Body of pancreas (tissue), 4 donors: ENCODE data around the gene TMED5. TPM values are rescaled to one million over a fixed set of nuclear protein-coding genes. Genes with fewer than 3 reads are reported as not detected.

Experiments
- ATAC-seq: fragments of 150-250 bp; one replicate; pipeline ENCODE4 v1.9.1; 2016
- DNase-seq, 4 donors: peaks; one replicate each; pipeline ENCODE4 v3.0.0-alpha.2; 2019
- H3K27ac ChIP-seq, 4 donors: fragments of 200-600 bp; sonication (generic); 1 replicate in 3 of 4; 2 replicates in 1 of 4; pipeline versions ENCODE4 v1.5.1 to v1.6.1; 2016 to 2019; ENCODE audit warnings: mild to moderate bottlenecking in 1 of 4, mixed read lengths in 1 of 4, moderate library complexity in 1 of 4
- H3K27me3 ChIP-seq, 2 donors: fragments of 200-600 bp; sonication (generic); one replicate each; pipeline ENCODE4 v1.6.0; 2016; ENCODE audit warnings: mild to moderate bottlenecking in 1 of 2
- H3K36me3 ChIP-seq, 2 donors: fragments of 200-600 bp; sonication (generic); replicated peaks in 1 of 2; 2 replicates each; pipeline ENCODE4 v1.5.1; 2016; ENCODE audit warnings: low read depth in 2 of 2; ENCODE audit not compliant: insufficient read depth in 1 of 2
- H3K4me1 ChIP-seq: fragments of 200-600 bp; sonication (generic); one replicate; pipeline ENCODE4 v1.6.0; 2016
- H3K4me3 ChIP-seq, 2 donors: fragments of 200-600 bp; sonication (generic); 1 replicate in 1 of 2; 2 replicates in 1 of 2; pipeline ENCODE4 v1.5.1; 2016 to 2019
- H3K9me3 ChIP-seq, 3 donors: fragments of 200-600 bp; sonication (generic); 1 replicate in 2 of 3; 2 replicates in 1 of 3; pipeline ENCODE4 v1.5.1; 2016
- POLR2A ChIP-seq, 3 donors: fragments of 450-650 bp; IDR thresholded peaks; one replicate each; pipeline ENCODE4 v1.6.1; 2016; ENCODE audit warnings: antibody characterized with exemption in 3 of 3, mild to moderate bottlenecking in 2 of 3
- WGBS, 2 donors: methylation state at CpG; one replicate each; pipeline ENCODE4 v1.1.5; 2017; 5-methylcytosine and 5-hydroxymethylcytosine counted together
- intact Hi-C: fragments of 100-400 bp; cut with DNase I; formaldehyde crosslinking; loops from one replicate; pipeline ENCODE4 v1.15.1; 2023
- total RNA-seq, 2 donors: library from RNA; depleted of rRNA; stranded (reverse); fragments of >200 nt; gene quantifications; one replicate each; pipeline ENCODE4 v1.1.0, GENCODE V29; 2016
- TF ChIP-seq, protein P1 (sequence below), 7 experiments: fragments of 450-650 bp in 4 of 7; fragments of 200-600 bp in 3 of 7; sonication (generic) in 3 of 7; IDR thresholded peaks; one replicate each; pipeline ENCODE4 v1.5.1; 2016 to 2019; ENCODE audit warnings: antibody characterized with exemption in 7 of 7

Gene TMED5
- total RNA-seq, 2 donors from 2014 or later, result 31.1 to 31.3 TPM

DNA sequence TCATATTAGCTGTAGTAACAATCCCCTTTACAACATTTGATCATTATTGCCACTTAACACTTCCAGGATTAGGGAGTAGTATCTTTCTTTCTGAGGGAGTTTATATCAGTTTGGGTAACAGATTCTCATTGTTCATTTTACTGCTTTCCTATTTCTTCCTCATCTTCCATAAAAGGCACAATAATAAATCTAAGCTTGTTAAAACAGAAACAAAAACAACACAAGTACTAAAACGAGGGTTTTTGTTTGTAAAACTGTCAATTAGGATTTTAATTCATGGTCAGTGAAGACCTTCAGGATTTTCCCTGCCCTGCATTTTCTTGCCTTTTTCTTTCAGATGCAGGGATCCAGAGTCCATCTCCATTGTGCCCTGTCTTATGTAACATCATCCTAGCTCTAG is 29.5 kb downstream of the TMED5 start:
- no peaks in the 10 kb centered on the region for H3K9me3 ChIP-seq
- TF ChIP-seq, protein P1, sequence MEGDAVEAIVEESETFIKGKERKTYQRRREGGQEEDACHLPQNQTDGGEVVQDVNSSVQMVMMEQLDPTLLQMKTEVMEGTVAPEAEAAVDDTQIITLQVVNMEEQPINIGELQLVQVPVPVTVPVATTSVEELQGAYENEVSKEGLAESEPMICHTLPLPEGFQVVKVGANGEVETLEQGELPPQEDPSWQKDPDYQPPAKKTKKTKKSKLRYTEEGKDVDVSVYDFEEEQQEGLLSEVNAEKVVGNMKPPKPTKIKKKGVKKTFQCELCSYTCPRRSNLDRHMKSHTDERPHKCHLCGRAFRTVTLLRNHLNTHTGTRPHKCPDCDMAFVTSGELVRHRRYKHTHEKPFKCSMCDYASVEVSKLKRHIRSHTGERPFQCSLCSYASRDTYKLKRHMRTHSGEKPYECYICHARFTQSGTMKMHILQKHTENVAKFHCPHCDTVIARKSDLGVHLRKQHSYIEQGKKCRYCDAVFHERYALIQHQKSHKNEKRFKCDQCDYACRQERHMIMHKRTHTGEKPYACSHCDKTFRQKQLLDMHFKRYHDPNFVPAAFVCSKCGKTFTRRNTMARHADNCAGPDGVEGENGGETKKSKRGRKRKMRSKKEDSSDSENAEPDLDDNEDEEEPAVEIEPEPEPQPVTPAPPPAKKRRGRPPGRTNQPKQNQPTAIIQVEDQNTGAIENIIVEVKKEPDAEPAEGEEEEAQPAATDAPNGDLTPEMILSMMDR (IDR thresholded peaks at IDR 0.05), result no peak
- no peak for TF ChIP-seq POLR2A (IDR thresholded peaks at IDR 0.05)
- ATAC-seq, result no peak
- H3K36me3 ChIP-seq, result peaks cover 0 to 3% of the 10 kb centered on the region in 2 donors
- peaks cover 6% of the 10 kb centered on the region for H3K4me1 ChIP-seq
- H3K4me3 ChIP-seq, result no peak overlapping the region
- WGBS, 2 donors, result 16% methylated on average over 1 of the region's 1 CpG
- intact Hi-C loops, result no loop called here
- H3K27me3 ChIP-seq, result no peaks in the 10 kb centered on the region
- DNase-seq, result no peak
- no peak overlapping the region for H3K27ac ChIP-seq

DNA sequence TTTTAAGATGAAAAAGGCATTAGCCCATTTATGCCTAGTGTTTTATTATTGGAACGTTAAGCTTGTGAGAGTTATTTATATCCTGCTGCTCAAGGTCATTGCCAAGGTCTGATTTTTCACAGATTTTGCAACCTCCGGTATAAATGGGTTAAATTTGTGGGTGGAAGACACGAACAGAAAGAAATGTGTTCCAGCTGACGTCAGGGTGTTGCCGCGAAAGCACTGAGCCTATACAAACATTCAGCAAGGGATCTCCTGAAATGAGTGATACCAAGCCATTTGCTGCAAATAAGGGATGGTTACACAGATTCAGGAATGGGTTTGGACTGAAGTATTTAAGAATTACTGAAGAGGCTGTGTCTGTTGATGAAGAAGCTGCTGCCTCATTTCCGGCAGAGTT is 32.2 kb downstream of the TMED5 start:
- intact Hi-C loops, result no loop called here
- TF ChIP-seq, protein P1 (IDR thresholded peaks at IDR 0.05), result no peak
- TF ChIP-seq POLR2A (IDR thresholded peaks at IDR 0.05), result no peak
- no peak overlapping the region for H3K4me3 ChIP-seq
- no peak for DNase-seq
- H3K36me3 ChIP-seq, result no peaks in the 10 kb centered on the region
- ATAC-seq, result no peak
- no peaks in the 10 kb centered on the region for H3K9me3 ChIP-seq
- H3K4me1 ChIP-seq, result peaks cover 6% of the 10 kb centered on the region
- no peak overlapping the region for H3K27ac ChIP-seq
- WGBS, 2 donors, result 24 to 30% methylated on average over 7 of the region's 7 CpGs
- H3K27me3 ChIP-seq, result no peaks in the 10 kb centered on the region

GRCh38 chr1:93143769-93144168 is 36.4 kb downstream of the TMED5 start:
- TF ChIP-seq, protein P1 (IDR thresholded peaks at IDR 0.05), result no peak
- no peak for TF ChIP-seq POLR2A (IDR thresholded peaks at IDR 0.05)
- ATAC-seq (no peak), DNase-seq (no peak)
- 90 to 93% methylated on average over 4 of the region's 4 CpGs for WGBS, 2 donors
- Histone ChIP-seq H3K9me3 (no peaks in the 10 kb centered on the region), H3K4me1 (peaks cover 6% of the 10 kb centered on the region), H3K4me3 (no peak overlapping the region), H3K27ac (no peak overlapping the region), H3K27me3 (no peaks in the 10 kb centered on the region), H3K36me3 (peaks cover 0 to 4% of the 10 kb centered on the region in 2 donors)
- intact Hi-C loops, result no loop called here

DNA sequence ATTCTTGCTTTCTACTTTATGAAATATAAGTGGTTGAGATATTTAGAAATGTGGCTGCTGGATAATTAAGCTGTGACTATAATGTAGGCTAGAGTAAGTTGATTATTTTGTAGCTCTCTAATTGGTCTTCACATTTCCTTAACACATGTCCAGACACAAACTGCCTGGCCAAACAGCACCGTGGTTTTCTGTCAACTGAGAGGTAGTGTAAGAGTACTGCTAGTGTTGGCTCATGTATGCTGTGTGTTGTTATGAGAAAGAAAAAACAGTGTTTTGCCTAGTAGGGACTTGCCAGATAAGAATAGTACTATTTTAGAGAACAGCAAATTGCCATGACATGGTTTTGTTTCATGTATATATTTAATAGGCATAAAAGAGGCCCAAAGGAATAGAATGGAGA is 37.1 kb downstream of the TMED5 start:
- 61 to 62% methylated on average over 1 of the region's 1 CpG for WGBS, 2 donors
- Histone ChIP-seq H3K9me3 (no peaks in the 10 kb centered on the region), H3K36me3 (peaks cover 0 to 5% of the 10 kb centered on the region in 2 donors), H3K27me3 (no peaks in the 10 kb centered on the region), H3K4me1 (peaks cover 6% of the 10 kb centered on the region), H3K27ac (no peak overlapping the region), H3K4me3 (no peak overlapping the region)
- intact Hi-C loops, result no loop called here
- DNase-seq (no peak), ATAC-seq (no peak)
- TF ChIP-seq, protein P1 (IDR thresholded peaks at IDR 0.05), result no peak
- TF ChIP-seq POLR2A (IDR thresholded peaks at IDR 0.05), result no peak

- no peak for DNase-seq
- ATAC-seq, result no peak
- H3K4me3 ChIP-seq, result no peak overlapping the region
- no peaks in the 10 kb centered on the region for H3K9me3 ChIP-seq
- peaks cover 6% of the 10 kb centered on the region for H3K4me1 ChIP-seq
- WGBS, 2 donors, result 94 to 95% methylated on average over 2 of the region's 2 CpGs
- no peak overlapping the region for H3K27ac ChIP-seq
- H3K36me3 ChIP-seq, result peaks cover 0 to 7% of the 10 kb centered on the region in 2 donors
- TF ChIP-seq, protein P1 (IDR thresholded peaks at IDR 0.05), result no peak
- TF ChIP-seq POLR2A (IDR thresholded peaks at IDR 0.05), result no peak
- no peaks in the 10 kb centered on the region for H3K27me3 ChIP-seq
- intact Hi-C loops, result no loop called here
These were observed 38.1 kb downstream of the TMED5 start for GRCh38 chr1:93142161-93142560.
